Measurements from ENCODE around the gene WDR26.
"Not testable (repeated sequence)": the region's sequence is repeated elsewhere in the genome, so short reads cannot be mapped to it uniquely, and the experiment has no call there.

WDR26 gene

DNA sequence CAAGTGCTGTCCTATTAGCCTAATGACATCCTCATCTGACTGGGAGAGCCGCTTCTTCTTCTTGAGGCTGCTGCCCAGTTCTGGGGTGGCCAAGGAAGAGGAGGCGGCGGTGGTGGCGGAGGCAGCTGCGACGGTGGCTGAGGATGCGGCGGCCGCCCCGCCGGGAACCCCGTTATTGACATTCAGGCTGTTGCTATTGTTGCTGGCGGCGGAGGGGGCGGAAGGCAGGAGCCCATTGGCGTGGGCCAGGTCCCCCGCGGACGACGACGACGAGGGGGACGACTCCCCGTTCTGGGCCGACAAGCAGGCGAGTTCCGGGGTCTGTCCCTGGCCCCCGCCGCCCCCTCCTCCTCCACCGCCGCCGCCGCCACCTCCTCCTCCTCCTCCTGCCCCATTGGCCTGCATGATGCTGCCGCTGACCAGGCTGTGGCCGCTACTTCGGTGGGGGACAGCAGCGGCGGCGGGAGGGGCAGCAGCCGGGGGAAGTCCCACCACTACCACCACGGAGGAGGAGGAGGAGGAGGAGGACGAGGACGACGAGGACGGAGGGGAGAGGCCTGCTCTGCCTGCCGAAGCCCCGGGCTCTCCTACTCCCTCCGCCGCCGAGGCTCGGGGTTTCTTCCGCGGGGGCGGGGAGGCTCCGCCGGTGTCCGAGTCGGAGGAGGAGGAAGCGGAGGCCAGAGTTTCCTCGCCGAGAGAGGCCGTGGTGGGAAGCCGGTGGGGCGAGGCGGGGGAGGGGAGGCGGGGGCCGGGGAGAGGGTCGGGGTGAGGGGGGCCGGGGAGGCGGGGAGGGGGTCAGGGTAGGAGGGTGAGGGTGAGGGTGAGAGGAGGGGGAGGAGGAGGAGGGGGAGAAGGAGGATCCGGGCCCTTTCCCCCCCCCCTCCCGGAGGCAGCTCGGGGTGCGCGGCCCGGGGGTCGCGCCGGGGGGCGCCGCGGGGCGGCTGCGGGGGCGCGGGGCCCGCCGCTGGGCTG lies 610 bp downstream of the WDR26 start:
- DNase-seq, result no peak

DNA sequence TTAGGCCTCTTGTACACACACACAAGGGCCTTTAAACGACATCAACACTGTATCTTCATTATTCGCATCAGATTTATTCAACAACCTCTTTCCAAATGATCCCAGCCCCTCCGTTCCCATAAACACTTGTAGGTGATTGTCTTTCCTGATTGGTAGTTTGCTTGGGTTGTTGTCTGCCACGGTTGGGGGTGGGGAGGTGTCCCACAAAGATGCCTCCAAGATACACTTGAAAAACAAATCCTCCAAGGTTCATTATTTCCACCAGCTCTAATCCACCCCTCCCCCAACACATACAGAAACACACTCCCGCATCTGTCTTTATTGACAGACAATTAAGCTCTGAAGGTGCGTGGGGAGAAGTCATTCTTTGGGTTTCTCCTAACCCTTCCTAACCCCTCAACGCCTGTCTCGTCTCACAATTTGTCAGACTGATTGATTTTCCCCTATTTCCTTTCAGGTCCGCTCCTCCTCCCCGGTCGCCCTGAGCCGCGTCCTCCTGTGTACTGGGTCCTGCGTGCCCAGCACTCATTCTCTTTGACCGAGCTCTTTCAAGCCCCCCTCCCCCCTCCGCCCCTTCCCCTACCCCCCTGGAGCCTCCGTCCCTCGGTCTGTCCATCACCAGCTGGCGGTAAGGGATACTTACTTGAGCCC lies 1.4 kb downstream of the WDR26 start:
- no peak for DNase-seq

DNA sequence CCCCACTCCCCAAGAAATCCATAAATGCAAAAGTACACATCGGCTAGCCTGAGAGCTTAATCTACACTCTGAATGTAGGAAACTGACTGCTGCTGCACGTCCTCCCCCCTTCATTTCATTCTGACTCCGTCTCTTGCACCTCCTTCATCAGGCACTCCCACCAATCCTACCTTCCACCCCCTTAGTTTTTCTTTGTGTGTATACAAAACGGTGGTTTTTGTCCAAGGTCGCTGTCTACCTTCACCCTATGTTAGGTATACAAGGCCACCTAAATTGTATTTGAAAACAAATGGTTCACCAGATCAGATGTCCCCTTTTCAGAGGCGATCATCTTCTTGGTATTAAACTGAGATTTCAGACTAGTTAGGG lies 1.9 kb downstream of the WDR26 start:
- no peak for DNase-seq

DNA sequence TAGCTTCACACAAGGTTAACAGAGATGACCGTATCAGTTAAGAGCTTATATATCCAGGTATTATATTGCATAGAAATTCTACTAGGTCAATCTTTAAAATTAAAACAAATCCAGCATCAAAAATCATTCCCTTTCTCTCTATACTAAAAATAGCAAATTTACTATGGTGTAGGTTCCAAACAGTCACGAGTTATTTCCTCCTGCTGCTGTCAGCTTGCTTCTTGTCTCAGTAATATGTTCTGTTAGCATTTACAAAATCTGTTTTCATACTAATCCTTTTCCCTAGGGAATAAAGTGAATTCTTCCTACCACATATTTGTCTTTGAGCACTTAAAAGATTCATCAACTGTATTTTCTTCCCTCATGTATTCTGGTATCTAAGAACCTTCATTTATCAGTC lies 2.5 kb downstream of the WDR26 start:
- DNase-seq, result no peak

DNA sequence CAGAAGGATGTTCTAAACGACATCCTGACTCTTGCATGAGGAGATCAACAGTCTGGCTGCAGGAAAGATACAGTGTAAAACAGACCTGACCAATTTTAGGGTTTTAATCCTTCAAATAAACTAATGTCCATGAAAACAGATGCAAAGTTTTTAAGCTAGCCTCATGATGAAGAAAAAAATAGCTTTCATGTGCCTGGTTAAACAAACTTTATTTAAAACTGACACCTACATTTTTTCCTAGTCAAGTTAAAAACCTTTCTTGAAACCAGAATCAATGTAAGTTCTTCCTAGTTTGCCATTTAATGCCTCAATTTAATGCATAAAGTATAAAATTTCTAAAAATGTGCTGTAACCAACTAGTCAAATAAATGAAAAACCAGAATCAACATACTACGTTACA lies 2.9 kb downstream of the WDR26 start:
- DNase-seq, result no peak

DNA sequence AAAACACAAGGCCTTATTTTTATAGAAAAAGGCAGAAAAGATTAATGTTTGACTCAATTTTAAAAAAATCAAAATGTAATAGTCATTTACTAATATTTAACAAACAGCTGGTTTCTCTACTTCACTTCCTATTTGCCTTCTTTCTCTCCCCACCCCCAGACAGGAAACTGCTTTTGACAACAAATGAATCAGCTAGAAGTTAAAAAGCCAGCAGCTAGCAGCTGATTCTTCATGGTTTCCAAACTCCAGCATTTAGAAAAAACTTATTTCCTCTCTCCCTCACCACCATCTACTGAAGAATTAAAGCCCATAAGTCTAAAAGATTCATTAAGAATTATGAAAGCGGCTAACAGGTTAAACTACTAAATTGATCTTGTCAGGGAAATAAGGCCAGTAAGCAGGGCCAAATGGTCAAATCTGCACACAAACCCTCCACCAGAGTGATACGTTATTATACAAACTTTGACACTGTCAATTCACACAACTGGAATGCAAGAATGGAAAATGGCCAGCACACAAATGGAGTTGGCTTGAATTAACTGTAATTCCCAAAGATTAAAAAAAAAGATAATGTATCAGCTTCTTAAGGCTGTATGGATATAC lies 4.0 kb downstream of the WDR26 start:
- DNase-seq, result no peak

DNA sequence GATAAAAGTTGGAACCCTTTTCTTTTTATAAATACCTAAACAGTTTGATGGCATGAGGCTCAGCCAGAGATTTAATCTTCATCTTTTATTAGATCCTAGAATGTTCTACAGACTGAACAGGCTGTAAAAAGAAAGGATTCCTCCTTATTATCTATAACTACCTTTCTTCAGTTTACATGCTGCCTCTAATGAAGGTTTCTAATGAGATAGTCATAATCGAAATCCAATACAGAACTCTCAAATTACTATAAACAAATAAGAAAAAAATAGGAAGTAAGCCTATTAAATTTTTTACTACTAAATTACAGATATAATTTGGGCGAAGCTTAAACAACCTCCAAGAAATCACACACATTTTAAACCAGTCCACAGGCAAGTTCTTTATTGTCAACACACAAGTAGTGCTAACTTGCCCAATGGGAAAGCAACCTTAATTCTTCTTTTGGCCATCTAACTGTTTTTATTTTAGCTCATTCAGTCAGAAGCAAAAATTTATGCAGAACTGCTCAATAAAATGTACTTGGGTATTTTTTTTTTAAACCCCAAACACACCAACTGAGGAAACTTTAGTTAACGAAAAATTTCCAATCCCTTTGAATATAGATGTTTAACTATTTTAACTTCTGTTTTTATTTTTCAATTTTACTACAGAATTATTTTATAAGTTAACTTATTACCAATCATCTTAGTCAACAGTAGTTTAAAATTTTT lies 4.8 kb downstream of the WDR26 start:
- no peak for DNase-seq

DNA sequence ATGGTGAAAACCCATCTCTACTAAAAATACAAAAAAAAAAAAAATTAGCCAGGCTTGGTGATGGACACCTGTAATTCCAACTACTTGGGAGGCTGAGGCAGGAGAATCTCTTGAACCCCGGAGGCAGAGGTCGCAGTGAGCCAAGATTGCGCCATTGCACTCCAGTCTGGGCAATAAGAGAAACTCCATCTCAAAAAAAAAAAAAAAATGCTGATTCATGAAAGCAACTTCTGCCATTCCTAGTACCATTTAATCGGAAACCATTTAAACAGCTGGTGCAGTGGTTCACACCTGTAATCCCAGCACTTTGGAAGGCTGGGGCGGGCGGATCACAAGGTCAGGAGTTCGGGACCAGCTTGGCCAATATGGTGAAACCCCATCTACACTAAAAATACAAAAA lies 5.9 kb downstream of the WDR26 start:
- not testable (repeated sequence) for DNase-seq

DNA sequence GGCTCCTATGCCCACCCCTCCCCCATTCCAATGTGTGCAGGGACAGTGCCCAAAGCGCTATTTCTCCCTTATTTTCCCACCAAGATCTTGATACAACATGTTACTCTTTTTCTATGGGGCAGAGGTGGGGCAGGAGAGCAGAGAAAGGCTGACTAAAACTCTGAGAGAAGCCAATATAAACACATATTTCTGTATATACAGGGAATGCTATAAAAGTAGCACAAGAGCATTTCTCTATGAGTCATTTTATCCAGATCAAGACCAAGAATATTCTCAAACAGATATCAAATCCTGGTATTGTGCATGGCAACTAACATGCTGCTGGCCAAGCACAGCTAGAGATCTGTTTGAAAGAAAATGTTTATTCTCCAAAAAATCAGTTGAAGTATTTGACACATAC lies 7.3 kb downstream of the WDR26 start:
- no peak for DNase-seq

DNA sequence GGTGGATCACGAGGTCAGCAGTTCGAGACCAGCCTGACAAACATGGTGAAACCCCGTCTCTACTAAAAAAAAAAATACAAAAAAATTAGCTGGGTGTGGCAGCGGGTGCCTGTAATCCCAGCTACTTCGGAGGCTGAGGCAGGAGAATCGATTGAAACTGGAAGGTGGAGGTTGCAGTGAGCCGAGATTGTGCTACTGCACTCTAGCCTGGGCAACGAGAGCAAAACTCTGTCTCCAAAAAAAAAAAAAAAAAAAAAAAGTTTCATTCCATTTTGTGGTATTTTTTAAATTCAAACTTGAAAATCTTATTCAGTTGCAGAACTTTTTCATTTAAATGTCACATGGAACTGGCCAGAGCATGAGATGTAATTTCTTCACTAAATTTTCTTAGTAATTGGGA lies 7.7 kb downstream of the WDR26 start:
- DNase-seq, result not testable (repeated sequence)

DNA sequence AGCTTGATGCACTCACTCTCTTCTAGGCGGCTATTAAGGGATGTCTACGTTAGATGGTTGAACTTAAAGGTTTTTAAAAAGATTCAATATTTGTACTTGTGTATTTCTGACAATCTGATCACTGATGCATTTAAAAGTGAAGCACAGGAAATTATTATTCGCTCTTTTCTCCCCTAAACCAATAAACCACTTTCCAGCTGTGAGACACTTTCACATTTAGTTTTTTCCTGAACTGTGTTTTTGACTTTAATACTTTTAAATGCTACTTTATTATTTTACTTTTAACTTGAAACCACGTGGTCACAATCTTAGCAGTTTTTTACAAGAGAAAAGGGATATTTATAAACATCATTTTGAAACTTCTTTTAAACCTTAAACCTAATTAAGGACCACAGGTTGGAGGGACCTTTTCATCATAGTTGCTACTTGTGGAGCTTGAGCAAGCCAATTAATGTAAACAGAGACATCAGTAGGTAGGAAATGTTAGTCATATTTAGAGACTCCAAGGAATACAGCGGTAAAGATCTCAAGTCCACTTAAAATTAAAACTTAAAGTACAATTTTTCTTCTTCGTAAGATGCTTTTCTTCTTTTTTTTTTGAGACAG lies 9.2 kb downstream of the WDR26 start:
- DNase-seq, result no peak

DNA sequence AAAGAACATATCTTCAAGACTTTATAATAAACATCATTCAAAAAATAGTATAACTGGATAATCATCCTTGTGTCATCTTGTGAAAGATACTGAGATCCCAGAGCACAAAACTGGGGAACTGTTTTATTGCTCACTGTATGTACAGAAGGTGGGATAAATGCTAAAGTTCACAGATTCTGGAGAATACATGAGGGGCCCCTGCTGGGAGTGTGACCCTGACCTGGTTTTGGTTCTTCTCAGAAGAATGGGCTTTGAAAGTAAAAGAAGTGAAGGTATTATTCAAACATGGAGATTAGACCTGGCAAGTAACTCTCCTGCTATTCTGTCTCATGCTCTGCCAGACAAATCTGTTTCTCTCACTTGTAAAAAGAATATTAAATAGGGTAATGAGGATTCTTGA lies 14.5 kb downstream of the WDR26 start:
- DNase-seq, result no peak

DNA sequence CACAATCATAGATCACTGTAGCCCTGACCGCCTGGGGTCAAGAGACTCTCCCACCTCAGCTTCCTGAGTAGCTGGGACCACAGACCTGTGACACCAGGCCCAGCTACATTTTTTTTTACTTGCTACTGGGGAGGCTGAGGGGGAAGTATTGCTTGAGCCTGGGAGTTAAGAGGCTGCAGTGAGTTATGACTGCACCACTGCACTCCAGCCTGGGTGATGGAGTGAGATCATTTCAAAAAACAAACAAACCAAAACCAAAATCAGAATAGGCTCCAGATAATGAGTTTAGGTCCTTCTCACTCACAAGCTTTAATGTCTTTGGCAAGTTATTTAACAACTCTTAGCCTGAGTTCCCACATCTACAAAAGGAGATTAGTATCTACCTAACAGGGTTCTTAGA lies 22.8 kb downstream of the WDR26 start:
- no peak for DNase-seq

DNA sequence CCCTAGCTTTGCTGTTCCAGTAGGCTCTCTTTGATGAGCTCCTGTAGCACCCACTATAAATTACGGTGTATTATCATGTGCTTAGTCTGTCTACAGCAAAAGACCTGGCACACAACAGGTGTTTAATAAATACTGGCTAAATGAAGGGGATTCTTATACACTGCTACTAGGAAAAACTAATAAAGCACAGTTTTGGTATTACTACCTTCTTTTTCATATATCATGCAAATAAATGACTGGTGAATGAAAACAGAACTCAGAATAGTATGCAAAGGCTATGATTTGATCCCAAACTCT lies 26.4 kb downstream of the WDR26 start:
- no peak for DNase-seq

DNA sequence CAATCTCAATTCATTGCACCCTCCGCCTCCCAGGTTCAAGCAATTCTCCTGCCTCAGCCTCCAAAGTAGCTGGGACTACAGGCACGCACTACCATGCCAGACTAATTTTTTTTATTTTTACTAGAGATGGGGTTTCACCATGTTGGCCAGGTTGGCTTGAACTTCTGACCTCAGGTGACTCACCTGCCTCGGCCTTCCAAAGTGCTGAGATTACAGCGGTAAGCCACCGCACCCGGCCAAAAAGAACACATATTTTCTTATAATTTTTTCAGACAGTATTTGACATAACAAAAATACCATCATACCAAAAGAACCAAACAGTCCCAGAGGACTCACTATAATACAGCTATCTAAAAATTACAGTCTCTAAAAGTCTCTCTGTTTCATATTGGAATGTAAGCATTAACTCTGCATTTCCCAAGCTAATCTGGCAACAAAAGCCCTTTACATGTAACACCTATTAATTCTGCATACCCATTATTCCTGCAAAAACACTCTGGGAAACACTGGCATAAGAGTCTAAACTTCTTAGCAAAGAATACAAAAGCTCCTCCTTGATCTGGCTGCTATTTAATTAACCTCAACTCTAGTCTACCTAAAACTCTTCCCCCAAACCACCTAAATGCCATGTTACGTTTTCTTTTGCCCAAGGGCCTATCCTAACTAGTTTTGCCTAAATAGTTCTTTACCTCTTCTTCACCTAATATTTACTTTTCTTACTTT lies 26.9 kb downstream of the WDR26 start:
- DNase-seq, result no peak

DNA sequence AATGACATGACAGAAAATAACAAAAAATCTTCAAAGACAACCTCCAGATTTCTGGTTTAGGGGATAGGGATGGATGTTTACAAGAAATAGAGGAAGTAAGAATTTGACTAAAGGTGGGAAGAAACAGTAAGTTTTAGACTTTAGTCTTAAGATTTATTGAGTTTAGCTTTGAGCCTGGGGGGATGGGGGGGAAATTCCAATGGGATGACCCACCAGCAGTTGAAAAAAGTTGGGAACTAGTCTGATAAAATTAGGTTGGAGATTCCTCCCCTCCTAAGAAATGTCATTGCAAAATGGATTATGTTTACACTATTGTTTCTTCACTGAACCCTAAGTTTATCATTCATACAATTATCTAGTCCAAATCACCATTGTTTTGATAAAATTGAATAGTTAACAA lies 28.4 kb downstream of the WDR26 start:
- no peak for DNase-seq

DNA sequence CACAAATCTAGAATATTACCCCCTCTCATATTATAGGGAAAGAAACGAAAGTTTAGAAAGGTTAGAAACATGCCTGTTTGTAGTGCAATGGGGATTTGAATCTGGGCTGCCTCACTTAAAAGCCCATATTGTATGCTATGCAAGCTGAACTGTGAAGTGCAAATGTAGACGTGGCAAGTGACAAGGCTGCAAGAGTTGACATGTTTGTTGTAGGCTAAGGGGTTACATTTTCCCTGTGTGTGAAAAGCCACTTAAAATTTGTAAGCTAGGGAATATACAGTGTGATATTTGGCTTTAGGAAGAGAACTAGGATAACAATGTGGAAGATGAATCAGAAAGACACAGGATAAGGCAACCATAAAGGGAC lies 29.0 kb downstream of the WDR26 start:
- DNase-seq, result no peak

DNA sequence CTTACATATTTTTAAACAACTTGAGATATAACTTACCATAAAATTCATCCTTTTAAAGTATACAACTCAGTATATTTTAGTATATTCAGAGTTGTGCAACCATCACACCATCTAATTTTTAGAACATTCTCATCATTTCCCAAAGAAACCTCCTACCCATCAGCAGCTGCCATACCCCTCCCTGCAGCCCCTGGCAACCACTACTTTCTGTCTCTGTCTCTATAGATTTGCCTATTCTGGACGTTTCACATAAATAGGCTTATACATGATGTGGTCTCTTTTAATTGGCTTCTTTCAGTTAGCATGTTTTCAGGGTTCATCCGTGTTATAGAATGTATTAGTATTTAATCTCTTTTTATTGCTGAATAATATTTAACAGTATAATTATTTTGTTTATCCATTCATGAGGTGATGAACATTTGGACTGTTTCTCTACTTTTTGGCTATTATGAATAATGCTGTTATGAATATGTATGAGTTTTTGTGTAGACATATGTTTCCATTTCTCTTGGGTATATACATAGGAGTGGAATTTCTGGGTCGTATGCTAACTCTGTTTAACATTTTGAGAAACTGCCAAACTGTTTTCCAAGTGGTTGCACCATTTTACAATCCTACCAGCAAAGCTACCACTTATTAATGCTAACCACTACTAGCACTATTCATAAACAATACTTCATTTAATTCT lies 29.5 kb downstream of the WDR26 start:
- no peak for DNase-seq

DNA sequence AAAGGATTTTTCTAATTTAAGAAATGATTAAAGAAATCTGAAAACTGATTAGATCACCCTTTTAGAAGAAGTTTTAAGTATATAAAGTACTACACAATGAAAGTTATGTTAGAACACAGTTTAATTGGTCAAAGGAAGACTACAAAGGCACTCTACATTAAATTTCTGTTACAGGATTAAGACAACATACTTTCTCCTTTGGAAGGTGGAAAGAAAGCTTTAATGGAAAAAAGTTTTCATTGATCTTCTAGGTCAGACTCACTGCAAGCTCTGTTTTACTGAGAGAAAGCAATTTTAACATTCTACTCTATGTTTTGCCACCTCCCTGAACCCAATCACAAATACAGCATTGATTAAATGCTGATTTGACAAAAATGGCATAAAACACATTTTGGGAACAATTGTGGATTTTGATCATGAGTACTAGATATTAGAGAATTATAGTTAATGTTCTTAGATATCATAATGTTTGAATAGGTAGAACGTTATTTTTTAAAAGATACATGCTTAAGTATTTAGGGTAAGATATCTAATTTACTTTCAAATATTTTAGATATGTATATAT lies 32.0 kb downstream of the WDR26 start:
- DNase-seq, result no peak

DNA sequence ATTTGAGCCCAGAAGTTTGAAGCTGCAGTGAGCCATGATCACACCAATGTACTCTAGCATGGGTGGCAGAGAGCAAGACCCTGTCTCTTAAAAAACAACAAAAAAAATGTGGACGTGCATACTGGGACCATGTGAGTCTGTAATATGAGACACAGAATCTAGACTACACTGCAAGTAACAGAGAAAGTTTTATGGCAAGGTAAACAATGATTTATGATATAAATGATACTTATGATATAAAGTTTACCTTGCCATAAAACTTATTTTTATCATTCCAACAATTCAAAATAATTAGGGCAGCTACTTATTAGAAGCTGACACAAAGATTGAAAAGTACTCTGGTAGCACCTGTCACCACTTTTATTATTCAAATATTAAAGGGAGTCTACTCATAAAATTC lies 34.7 kb downstream of the WDR26 start:
- no peak for DNase-seq

DNA sequence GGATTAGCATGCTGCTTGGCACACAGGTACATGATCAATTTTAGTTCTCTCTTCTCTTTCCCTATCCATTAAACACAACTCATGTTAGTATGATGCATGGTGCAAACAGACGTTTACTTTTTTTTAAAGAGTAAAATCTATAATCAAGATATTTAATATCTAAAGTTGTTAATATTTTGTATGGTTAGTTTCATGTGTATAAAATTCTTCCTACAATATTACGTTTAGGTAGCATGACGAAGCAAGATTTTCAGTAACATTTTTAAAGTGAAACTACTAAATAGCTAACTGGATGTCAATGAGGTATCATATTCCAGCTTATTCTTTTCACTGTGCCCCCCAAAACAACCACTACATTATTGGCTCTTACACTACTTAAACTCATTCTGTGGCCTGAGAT lies 41.3 kb downstream of the WDR26 start:
- DNase-seq, result no peak

Measured in NCI-H1417 treated with DMSO at 0.1 percent for 48 hours (cell line).